NCI-H2227 (cell line): ENCODE results near the gene ADGRA3.

Experiments used
- DNase-seq: peaks from one replicate; lab custom pipeline; 2025; ENCODE audit not compliant: unreplicated experiment; lab: John Stamatoyannopoulos, UW

ADGRA3 gene

DNA sequence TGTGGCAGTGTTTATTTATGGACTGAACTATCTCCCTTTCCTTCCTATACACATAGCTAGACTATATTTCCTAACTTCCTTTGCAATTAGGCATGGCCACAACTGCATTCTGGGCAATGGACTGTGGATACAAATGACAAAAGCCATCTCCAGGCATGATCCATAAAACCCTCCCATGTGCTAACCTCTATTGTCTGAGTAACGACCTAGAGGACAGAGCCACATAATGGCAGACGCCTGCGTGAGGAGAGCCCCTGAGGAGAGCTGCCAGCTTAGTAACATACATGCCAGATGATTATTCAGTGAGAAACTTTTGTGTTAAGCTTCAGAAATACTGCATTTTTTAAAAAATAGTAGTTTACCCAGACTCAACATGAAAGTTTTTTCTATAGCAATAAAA, 142.9 kb downstream of the ADGRA3 start:
- DNase-seq: no peak

DNA sequence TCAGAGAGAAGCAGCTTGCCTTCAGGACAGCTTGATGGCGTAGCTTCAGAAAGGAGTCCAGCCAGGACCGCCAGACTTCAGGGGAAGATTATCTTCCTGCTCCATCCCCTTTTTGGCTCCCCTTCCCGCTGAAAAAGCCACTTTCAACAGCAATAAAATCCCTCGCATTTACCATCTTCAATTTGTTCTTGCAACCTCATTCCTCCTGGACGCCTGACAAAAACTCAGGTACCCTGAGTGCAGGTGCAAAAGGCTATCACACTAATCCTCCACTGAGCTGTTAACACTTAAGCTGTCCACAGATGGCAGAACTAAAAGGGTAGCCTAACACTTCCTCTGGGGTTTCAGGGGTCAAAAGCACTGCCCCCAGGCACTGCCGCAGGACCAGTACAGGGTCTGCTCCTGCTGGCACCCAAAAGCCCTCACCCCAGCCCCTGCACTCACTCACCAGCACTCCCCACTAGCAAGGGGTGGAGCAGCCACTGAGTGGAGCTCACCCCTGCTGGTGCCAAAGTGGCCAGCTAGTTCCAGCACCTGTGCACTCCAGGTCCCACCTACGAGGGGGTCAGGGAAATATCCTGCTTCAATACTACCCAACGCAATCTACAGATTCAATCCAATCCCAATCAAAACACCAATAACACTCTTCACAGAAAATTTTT, 145.8 kb downstream of the ADGRA3 start:
- DNase-seq: no peak

DNA sequence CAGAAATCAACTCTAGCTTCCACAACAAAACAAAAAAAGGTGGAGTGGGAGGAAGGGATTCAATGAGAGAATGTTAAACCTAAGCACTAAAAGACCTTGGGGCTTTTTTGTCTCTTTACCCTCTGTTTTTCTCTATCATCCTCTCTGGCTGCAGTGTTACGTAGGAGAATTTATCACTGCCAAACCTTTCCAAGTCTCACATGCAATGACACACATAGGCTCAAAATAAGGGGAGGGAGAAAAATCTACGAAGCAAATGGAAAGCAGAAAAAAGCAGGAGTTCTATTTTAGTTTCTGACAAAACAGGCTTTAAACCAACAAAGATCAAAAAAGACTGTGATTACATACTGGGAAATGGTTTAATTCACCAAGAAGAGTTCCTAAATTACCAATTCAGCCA, 152.1 kb downstream of the ADGRA3 start:
- DNase-seq: no peak

DNA sequence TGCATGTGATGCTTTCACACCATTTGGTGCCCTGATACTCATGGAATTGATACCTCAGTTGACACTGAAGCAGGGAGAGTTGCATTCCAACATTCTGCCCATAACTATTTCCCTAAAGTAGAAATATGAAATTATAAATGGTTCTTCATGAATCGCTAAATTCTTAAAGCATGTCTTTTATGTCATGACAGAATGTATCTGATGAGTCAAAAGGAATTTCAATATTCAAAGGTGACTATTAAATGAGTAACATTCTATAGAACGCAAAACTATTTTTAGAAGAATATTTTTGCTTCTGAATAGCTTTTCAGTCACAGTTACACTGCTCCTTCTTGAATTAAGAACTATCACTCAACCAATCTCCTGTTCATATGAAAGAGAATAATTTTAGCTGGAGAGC, 152.8 kb downstream of the ADGRA3 start:
- no peak for DNase-seq

DNA sequence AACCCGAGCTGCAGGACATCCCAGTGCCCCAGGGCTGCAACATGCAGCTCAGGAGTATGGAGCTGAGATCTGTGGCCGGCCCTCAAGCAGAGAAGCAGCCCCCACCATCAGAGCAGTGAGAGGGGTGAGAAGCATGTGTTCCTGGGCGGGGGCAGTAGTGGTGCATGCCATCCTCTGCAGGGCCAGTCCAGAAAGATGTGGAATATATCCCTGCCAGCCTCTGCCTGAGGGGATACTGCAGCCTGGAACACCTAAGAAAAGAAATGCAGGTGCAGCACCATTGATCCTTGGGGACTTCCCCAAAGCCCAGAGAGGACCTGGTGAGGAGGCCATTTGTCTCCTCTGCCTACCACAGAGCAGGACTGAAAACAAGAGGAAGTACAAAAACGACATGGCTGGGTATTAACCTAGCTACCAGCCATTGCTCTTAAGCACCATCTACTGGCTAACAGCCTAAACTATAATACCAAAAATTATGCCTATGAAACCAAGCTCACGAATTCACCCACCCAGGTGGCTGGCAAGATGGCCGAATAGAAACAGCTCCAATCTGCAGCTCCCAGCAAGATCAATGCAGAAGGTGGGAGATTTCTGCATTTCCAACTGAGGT, 158.8 kb downstream of the ADGRA3 start:
- no peak for DNase-seq

DNA sequence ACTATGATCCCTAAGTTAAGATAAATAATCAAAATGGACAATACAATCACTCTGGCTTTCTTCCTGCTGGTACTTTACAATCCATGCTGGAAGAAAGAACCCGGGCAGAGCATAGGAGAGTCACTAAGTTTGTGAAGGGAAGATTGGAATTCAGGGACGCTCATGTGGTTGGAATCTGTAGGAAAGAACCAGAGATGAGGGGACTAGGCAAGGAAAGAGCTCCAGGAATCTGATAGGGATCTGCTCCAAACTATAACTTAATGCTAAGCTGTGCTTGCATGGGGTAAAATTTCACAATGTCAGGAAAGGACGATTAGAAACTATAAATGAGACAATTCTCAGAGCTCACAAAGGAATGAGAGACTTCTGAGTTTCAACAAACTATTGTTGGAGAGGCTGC, 167.5 kb downstream of the ADGRA3 start:
- DNase-seq: no peak

DNA sequence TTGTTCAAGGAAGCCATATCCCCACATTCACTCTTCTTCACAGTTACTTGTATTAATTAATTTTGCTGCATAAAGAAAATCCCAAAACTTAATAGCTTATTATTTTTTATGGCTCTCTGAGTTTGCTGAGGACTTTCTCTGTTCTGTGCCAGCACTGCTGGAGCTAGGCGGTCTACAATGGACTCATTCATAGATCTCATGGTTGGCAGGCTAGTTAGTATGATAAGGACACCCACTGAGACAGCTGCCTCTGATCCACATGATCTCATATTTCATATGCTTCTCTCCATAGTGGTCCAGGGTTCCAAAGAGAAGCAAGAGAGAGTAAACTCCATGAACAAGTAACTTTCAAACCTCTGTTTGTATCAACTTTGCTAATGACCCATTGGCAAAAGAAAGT, 170.2 kb downstream of the ADGRA3 start:
- DNase-seq: no peak

DNA sequence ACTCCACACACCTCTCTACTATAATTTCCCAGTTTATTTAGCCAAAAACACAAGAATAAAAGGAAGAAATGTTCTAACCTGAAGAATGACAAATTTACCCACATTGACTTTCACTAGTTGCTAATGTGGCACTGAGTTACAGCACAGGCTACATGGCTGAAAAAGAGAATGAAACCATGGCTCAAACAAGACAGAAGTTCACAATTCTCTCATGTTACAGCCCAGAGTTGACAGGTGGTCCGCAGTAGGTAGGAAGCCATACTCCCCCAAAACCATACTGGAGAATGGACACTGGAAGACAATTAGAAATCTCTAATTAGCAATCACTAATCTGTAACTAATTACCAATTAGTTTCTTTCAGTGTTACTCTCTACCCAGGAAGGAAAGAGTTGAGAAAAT, 170.8 kb downstream of the ADGRA3 start:
- no peak for DNase-seq

DNA sequence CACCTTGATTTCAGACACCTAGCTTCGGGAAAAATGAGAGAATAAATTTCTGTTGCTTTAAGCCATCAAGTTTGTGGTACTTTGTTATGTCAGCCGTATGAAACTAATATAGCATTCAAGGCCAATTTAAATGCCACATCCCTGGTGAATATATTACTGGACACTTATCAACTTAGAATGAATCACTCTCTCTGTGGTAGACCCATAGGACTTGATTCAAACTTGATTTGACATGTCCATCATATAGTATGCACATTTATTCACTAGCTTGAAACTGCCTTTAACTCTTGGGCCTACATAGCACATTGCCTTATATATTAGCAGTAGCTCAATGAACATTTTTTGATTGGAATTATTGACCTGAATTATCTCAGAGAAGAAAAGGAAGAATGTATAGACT, 172.3 kb downstream of the ADGRA3 start:
- no peak for DNase-seq

DNA sequence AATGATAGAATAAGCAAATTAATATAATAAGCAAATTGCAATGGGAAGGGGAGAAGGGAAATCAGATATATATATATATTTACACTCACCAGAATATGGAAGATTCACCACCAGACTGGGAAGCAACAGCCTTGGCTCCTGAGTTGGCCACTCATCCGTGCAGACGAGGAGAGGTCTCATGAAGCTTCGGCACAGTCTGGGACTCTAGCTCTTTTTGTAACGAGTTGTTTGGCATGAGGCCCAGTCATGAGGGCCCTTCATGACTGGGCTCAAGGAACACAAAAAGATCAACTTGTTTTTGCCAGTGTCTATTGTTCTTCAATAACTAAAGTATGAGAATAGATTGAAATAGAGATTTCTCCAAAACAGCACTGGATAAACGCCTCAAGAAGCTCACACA, 176.4 kb downstream of the ADGRA3 start:
- no peak for DNase-seq

DNA sequence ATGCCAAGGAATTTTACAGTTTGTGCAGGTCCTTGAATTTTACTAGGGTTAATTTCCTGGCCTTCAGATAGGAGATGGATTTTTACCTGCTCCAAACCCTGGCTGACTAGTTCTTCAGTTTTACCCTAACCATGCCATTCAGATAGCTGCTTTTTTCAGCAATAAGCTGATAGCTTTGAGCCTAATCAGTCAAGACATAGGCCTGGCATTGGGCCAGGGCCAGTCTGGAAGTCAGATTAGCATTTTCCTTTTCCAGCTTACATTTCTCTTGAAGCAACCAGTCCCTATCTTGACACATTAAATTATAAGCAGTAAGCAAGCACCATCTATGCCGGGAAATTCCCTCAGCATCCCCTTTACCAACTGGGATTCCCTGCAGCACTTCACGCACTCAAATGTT, 177.1 kb downstream of the ADGRA3 start:
- DNase-seq: no peak
